ENCODE data around the gene RPL39. TPM values are rescaled to one million over a fixed set of nuclear protein-coding genes. Genes with fewer than 3 reads are reported as not detected.
A peak's percentile ranks its signal among the peaks of the same experiment; 100 is the strongest.
"Not testable (repeated sequence)": the region's sequence is repeated elsewhere in the genome, so short reads cannot be mapped to it uniquely, and the experiment has no call there.

The RPL39 gene
- total RNA-seq, 1 donor from 2014 or later: 1,035 TPM

DNA sequence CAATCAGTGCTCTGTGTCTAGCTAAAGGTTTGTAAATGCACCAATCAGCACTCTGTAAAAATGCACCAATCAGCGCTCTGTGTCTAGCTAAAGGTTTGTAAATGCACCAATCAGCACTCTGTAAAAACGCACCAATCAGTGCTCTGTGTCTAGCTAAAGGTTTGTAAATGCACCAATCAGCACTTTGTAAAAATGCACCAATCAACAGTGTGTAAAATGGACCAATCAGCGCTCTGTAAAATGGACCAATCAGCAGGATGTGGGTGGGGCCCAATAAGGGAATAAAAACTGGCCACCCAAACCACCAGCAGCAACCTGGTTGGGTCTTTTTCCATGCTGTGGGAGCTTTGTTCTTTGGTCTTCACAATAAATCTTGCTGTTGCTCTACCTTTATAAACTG is 22.0 kb downstream of the RPL39 start:
- not testable (repeated sequence) for DNase-seq; ATAC-seq (ENCODE audit: poor library complexity)

DNA sequence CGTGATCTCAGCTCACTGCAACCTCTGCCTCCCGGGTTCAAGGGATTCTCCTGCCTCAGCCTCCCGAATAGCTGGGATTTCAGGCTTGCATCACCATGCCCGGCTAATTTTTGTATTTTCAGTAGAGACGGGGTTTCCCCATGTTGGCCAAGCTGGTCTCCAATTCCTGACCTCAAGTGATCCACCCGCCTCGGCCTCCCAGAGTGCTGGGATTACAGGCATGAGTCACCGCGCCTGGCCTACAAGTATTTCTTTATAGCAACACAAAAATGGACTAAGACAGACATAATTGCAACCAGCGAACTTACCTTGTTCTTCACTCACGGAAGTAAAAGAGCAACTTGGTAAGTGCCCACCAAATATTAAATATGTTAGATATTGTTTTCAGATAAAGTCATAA is 23.0 kb downstream of the RPL39 start:
- ATAC-seq (ENCODE audit: poor library complexity); DNase-seq; intact Hi-C loops (cut with DNase I): not testable (repeated sequence)

More for the DNA sequence above, 22.0 kb downstream of the RPL39 start:
- intact Hi-C loops (cut with DNase I): not testable (repeated sequence)

DNA sequence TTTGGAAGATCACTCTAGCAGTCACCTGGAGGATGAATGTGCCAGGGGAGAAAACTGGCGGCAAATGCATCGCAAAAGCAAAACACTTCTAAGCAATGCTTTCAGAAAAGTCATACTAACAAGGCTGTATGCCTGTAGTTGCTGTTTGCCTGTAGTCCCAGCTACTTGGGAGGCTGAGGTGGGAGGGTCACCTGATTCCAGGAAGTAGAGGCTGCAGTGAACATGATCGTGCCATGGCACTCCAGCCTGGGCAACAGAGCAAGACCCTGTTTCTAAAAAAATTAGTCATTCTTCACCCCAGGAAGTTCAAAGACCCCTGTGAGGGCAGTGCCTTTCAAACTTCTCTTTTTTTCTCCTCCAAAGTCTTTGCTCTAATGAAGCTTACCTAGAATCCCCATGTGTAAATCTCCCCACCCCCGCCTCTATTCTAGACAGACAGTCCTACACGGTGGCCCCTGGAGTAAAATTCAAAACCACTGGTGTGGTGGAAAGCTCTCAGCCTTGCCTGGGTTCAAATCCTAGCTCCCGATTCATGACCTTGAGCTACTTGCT is 27.5 kb downstream of the RPL39 start:
- DNase-seq (no peak), ATAC-seq (ENCODE audit: poor library complexity) (no peak)
- intact Hi-C loops (cut with DNase I): no loop called here

DNA sequence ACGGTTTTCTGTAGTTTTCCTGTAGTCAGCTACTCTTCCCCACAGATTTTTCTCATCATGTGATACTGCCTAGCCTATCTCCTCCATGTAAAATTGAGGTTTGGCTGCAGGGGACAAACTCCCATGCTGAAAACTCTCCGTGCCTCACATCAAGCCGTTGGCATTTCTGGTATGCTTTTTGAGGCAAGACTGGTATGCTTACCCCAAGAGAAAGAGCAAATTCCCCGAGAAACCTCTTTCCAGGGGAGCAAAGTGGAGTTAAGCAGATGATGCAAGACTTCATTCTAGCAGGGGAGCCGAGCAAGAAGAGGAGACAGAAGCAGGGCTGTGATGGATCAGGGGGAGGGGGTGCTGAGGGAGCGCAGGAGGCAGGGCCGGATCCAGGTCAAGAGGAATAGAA is 28.2 kb downstream of the RPL39 start:
- no peak for DNase-seq
- intact Hi-C loops (cut with DNase I): no loop called here

DNA sequence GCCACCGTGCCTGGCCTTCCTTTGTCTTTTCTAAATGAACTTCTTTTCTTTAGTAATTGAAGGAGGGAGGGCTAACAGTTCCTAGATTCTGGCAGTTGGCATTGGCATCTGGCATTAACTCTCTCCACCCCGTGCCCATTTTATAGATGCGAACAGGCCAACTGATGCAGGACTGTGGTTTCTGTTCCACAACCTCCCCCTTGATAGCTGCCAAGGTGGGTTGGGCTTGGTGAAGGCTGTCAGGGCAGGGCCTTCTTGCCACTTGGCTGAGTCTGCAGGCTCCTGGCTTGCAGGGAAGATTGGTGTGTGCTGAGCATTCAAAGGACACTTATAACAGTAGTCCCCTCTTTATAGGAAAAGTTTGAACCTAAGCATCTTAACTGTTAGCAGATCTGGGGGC is 28.7 kb downstream of the RPL39 start:
- DNase-seq (no peak), ATAC-seq (ENCODE audit: poor library complexity) (no peak)
- intact Hi-C loops (cut with DNase I): no loop called here

More for the DNA sequence above, 28.2 kb downstream of the RPL39 start:
- ATAC-seq (ENCODE audit: poor library complexity): no peak

DNA sequence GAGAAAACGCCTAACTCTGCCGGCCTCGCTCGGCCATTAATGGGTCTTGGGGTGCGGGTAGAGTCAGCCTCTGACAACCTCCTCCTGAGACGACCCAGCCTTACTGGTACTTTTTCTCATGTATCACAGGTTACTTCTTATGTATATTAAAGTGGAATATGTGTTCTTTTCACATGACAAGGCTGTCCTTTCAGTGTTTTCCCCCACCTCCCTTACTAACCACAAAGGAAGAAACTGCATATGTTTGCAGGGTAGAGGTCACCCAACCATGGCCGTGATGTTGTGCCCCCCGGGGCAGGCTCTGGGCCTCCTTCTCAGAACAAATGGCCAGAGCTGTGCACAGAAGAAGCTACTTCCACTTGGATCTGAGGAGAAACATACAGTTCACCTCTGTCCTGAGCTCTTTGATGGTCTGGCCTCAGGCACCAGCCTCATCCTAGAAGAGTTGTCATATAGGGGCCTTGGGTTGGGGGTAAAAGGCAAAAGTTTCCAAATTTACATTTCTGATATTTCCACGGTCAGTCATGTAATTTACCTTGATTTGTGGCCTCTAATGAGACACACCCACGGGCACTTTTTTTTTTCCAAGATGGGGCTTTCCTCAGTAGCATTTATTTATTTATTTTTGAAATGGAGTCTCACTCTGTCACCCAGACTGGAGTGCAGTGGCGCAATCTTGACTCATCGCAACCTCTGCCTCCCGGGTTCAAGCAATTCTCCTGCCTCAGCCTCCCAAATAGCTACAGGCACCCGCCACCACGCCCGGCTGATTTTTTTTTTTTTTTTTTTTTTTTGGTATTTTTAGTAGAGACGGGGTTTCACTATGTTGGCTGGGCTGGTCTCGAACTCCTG is 31.2 kb downstream of the RPL39 start:
- ATAC-seq (ENCODE audit: poor library complexity) (no peak), DNase-seq (no peak)
- intact Hi-C loops (cut with DNase I): no loop called here

DNA sequence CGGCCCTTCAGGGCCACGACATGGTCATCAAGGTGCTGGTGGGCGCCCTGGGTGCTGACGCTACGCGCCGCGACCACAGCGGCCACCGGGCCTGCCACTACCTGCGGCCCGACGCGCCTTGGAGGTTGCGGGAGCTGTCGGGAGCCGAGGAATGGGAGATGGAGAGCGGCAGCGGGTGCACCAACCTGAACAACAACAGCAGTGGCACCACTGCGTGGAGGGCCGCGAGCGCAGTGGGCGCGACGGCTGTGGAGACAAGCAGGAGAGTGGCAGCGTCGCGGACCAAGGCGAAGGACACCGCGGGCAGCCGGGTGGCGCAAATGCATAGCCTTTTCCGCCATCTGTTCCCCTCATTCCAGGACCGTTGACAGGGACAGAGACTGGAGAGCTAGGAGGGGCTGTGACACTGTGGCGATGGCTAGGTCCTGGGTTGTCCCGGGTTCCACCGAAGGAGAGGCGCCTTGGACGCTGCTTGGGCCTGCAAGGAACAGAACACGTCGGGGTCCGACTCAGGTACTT is 32.1 kb downstream of the RPL39 start:
- intact Hi-C loops (cut with DNase I): no loop called here
- DNase-seq: no peak
- peak; percentile 7 for ATAC-seq (ENCODE audit: poor library complexity)

DNA sequence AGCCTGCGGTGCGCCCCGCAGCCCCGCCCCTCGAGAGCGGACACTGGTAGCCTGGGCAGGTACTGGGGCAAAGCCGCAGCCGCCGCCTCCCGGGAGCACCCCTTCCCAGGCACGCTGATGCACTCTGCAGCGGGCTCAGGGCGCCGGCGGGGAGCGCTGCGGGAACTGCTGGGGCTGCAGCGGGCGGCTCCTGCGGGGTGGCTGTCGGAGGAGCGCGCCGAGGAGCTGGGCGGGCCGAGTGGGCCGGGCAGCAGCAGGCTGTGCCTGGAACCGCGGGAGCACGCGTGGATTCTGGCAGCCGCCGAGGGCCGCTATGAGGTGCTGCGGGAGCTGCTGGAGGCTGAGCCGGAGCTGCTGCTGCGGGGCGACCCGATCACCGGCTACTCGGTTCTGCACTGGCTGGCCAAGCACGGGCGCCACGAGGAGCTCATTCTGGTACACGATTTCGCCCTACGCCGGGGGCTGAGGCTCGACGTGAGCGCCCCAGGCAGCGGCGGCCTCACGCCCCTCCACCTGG is 32.6 kb downstream of the RPL39 start:
- intact Hi-C loops (cut with DNase I): no loop called here
- DNase-seq: no peak
- peak; percentile 58 for ATAC-seq (ENCODE audit: poor library complexity)

DNA sequence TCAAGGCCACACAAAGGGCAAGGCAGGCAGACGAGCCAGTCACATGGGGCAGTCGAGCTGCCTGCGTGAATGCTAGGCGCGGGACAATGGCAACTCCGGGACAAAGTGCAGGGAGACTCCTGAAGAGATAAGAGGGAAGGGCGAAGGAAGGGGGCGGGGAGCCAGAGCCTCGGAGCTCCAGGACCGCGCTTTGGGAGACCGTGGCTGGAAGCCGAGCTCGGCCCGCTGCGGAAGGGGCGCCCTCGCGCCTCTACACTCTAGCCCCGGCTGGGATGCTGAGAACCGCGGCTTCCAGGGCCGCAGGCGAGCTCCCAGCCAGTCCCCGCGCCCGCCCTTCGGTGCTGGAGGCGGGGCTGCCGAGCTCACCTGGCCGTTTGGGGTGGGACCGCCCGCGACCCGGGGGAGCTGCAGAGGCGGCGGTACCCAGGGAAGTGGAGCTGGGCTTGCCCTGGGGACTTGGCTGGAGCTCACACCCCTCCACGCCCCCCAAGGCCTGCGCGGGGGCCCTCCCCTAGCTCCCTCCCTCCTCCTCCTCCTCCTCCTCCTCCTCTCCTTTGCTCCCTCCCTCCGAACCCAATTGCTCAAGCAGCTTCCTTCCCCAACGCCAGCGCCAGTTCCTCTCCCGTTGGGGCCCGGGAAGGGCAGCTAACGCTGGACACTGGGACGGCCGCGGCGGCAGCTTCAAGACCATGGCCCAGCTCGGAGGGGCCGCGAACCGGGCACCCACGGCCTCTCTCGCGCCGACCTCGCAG is 33.3 kb downstream of the RPL39 start, which contains the start of gene SOWAHD:
TSS of gene SOWAHD (plus strand) at position 610 of the 752 bp plus-strand sequence. CDS start at position 690, 80 bp downstream.
- ATAC-seq (ENCODE audit: poor library complexity): peak; percentile 67
- peak; percentile 63 for DNase-seq

DNA sequence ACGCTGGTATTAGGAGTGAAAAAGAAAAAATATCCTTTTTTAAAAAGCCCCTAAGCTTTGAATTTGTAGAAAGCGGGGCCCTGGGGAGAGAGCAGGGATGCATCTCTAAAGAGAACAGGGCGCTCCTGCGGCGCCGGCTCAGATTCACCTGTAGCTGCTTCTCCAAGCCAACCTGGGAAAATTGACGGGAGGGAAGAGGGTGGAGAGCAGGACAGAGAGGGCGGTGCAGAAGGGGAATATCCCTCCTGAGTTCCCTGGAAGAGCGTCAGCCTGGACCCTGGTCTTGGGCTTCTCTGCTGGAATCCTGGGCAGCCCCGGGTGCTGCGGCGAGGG is 33.8 kb downstream of the RPL39 start:
- DNase-seq: no peak
- intact Hi-C loops (cut with DNase I): no loop called here
- ATAC-seq (ENCODE audit: poor library complexity): no peak

More for the DNA sequence above, 33.3 kb downstream of the RPL39 start, which contains the start of gene SOWAHD:
- intact Hi-C loops (cut with DNase I): no loop called here

DNA sequence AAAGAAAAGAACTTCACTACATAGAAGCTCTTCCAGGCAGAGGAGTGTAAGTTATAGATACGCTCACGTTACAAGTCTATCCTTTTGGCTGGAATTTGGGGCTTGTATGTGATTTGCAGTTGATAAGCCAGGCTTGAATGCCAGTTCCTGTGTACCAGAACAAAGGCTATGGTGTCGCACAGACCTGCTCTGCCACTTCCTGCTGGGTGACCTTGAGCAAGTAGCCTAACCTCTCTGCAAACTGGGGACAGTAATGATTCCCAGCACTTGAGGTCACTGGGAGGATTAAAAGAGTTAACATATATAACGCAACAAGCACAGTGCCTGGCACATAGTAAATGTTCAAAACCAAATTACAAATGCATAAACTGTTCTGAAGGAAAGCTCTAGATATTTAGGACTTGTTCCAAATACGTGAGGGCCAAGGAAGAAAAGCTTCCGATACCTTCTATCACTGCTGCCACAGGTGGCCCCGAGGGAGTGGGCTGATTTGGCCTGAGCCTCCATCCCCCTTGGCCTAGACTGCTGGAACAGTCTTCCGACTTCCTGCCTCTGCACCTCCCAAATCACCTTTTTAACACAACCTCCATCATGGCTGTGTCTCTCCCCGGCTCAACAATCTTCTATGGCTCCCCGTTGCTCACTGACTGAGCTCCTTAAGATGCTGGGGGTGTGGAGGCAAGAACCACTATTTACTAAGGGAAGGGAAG is 34.3 kb downstream of the RPL39 start:
- no peak for ATAC-seq (ENCODE audit: poor library complexity)
- intact Hi-C loops (cut with DNase I): no loop called here
- no peak for DNase-seq

DNA sequence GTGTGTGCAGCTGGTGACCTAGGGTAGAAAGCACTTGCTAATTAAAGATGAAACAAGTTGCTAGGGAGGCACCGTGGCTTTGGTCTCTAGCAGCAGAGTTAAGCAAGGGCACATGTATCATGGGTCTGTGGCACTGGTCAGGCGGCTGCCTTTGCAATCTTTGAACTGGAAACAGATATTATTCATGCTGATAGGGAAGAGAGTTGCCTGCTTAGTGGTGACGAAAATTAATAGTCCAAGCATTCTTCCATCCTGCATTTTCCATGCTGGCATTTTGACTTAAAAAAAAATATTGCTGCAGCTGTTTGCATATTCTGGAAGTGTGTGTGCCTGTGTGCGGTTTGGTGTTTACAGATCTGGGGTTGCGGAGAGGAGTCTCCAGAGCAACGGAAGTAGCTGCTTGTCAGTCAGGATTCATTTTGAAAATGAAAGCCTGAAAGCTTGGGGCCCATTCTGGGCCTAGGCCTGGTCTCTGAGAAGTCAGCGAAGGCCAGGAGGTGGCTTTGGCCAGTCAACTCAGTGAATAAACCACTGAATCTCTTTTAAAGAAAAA is 35.4 kb downstream of the RPL39 start:
- ATAC-seq (ENCODE audit: poor library complexity) (no peak), DNase-seq (no peak)
- intact Hi-C loops (cut with DNase I): no loop called here

DNA sequence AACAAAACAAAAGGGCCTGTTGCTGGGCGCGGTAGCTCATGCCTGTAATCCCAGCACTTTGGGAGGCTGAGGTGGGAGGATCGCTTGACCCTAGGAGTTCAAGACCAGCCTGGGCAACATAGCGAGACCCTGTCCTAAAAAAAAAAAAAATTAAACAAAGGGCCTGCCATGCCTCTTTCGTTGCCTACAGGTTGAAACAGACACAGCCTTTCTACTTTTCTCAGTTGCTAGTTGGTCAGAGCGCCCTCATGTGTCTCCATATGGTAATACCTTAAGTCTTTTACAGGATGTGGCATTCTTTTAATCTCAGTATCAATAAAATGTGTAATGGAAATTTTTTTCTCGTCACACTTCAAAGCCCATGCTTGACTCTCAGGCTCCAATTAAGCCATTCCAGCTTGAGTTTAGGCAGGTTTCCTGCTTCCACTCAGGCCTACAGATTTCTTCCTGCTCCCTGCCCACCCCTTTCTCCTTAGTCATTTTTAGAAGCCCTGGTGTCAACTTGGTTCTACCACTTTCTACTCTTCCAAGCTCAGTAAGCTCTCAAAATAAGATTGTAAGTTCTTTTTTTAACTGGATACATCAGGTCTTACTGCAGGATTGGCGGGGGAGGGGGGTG is 37.7 kb downstream of the RPL39 start:
- DNase-seq: no peak
- intact Hi-C loops (cut with DNase I): no loop called here
- no peak for ATAC-seq (ENCODE audit: poor library complexity)

DNA sequence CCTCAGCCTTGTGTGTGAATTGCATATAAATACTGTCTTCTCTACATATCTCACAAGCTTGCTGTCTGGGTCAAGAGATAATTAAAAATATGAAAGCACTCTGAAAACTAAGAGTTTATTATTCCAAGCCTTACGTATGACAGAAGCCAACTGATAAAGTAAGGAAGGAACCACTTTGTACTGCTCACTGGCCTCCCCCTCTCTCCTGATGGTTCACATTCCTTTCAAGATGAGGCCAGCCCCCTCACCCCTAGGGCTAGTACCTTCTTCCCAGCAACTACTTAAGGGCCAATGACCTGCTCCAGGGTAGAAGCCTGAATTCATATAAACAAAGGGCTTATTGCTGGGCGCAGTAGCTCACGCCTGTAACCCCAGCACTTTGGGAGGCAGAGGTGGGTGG is 38.4 kb downstream of the RPL39 start:
- no peak for ATAC-seq (ENCODE audit: poor library complexity)
- no peak for DNase-seq
- intact Hi-C loops (cut with DNase I): no loop called here

DNA sequence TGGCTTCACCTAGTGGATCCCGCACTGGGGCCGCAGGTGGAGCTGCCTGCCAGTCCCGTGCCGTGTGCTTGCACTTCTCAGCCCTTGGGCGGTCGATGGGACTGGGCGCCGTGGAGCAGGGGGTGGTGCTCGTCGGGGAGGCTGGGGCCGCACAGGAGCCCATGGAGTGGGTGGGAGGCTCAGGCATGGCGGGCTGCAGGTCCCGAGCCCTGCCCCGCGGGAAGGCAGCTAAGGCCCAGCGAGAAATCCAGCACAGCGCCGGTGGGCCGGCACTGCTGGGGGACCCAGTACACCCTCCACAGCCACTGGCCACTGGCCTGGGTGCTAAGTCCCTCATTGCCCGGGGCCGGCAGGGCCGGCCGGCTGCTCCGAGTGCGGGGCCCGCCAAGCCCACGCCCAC is 40.7 kb downstream of the RPL39 start:
- ATAC-seq (ENCODE audit: poor library complexity); DNase-seq; intact Hi-C loops (cut with DNase I): not testable (repeated sequence)

DNA sequence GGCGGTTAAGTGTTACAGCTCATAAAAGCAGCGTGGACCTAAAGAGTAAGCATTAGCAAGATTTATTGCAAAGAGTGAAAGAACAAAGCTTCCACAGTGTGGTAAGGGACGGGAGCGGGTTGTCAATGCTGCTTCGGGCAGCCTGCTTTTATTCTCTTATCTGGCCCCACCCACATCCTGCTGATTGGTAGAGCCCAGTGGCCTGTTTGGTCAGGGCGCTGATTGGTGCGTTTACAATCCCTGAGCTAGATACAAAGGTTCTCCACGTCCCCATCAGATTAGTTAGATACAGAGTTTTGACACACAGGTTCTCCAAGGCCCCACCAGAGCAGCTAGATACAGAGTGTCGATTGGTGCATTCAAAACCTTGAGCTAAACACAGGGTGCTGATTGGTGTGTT is 41.3 kb downstream of the RPL39 start:
- intact Hi-C loops (cut with DNase I); ATAC-seq (ENCODE audit: poor library complexity); DNase-seq: not testable (repeated sequence)

DNA sequence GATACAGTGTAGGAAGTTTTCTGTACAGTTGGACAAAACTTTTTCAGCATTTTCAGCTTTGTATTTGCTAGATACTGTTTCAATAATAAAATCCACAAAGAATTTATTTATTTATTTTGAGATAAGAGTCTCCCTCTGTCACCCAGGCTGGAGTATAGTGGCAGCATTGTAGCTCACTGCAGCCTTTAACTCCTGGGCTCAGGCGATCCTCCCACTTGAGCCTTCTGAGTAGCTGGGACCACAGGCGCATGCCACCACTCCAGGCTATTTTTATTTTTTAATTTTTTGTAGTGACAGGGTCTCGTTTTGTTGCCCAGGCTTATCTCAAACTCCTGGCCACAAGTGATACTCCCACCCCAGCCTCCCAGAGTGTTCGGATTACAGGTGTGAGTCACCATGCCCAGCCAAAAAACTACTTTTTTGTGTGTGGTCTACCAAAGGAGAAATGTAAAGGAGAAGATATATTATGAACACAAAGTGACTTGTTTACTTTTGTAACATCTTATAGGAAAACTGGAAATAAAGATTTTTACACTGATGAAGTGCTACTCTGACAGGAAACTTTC is 46.1 kb downstream of the RPL39 start:
- DNase-seq (no peak), ATAC-seq (ENCODE audit: poor library complexity) (no peak)
- intact Hi-C loops (cut with DNase I): no loop called here
